ENCODE data around the gene KIF26B. TPM values are rescaled to one million over a fixed set of nuclear protein-coding genes. Genes with fewer than 3 reads are reported as not detected.
"Not testable (repeated sequence)": the region's sequence is repeated elsewhere in the genome, so short reads cannot be mapped to it uniquely, and the experiment has no call there.

KIF26B gene
- total RNA-seq, 2 donors from 2014 or later = 0.83 to 1.3 TPM

- H3K27me3 ChIP-seq = no peaks in the 10 kb centered on the region
- no peaks in the 10 kb centered on the region for H3K9me3 ChIP-seq
- no peak for TF ChIP-seq CTCF (IDR thresholded peaks at IDR 0.05)
- no peaks in the 10 kb centered on the region for H3K36me3 ChIP-seq
- H3K27ac ChIP-seq = no peak overlapping the region
- no peaks in the 10 kb centered on the region for H3K4me1 ChIP-seq
- no peak overlapping the region for H3K4me3 ChIP-seq
- no peak for DNase-seq (ENCODE audit: low spot score)
These were observed 537.5 kb downstream of the KIF26B start for GRCh38 chr1:245692318-245692717.

- TF ChIP-seq CTCF (IDR thresholded peaks at IDR 0.05) = no peak
- DNase-seq (ENCODE audit: low spot score) = no peak
- Histone ChIP-seq H3K36me3 (no peaks in the 10 kb centered on the region), H3K4me3 (no peak overlapping the region), H3K9me3 (no peaks in the 10 kb centered on the region), H3K27ac (no peak overlapping the region), H3K4me1 (no peaks in the 10 kb centered on the region), H3K27me3 (no peaks in the 10 kb centered on the region)
These were observed 538.5 kb downstream of the KIF26B start for GRCh38 chr1:245693116-245693793.

GRCh38 chr1:245693941-245694752, 539.4 kb downstream of the KIF26B start:
- Histone ChIP-seq H3K27me3 (no peaks in the 10 kb centered on the region), H3K4me1 (no peaks in the 10 kb centered on the region), H3K27ac (no peak overlapping the region), H3K4me3 (no peak overlapping the region), H3K9me3 (no peaks in the 10 kb centered on the region), H3K36me3 (no peaks in the 10 kb centered on the region)
- no peak for DNase-seq (ENCODE audit: low spot score)
- no peak for TF ChIP-seq CTCF (IDR thresholded peaks at IDR 0.05)

- no peak overlapping the region for H3K4me3 ChIP-seq
- DNase-seq (ENCODE audit: low spot score) = no peak
- TF ChIP-seq CTCF (IDR thresholded peaks at IDR 0.05) = no peak
- no peaks in the 10 kb centered on the region for H3K9me3 ChIP-seq
- H3K36me3 ChIP-seq = no peaks in the 10 kb centered on the region
- no peaks in the 10 kb centered on the region for H3K27me3 ChIP-seq
- no peak overlapping the region for H3K27ac ChIP-seq
- no peaks in the 10 kb centered on the region for H3K4me1 ChIP-seq
These were observed 540.0 kb downstream of the KIF26B start for GRCh38 chr1:245694753-245695195.

GRCh38 chr1:245695211-245695610, 540.4 kb downstream of the KIF26B start:
- no peaks in the 10 kb centered on the region for H3K4me1 ChIP-seq
- no peaks in the 10 kb centered on the region for H3K27me3 ChIP-seq
- H3K9me3 ChIP-seq = no peaks in the 10 kb centered on the region
- no peak for DNase-seq (ENCODE audit: low spot score)
- no peak for TF ChIP-seq CTCF (IDR thresholded peaks at IDR 0.05)
- H3K36me3 ChIP-seq = no peaks in the 10 kb centered on the region
- H3K27ac ChIP-seq = no peak overlapping the region
- no peak overlapping the region for H3K4me3 ChIP-seq

- H3K27me3 ChIP-seq; DNase-seq (ENCODE audit: low spot score): not testable (repeated sequence)
These were observed 540.9 kb downstream of the KIF26B start for GRCh38 chr1:245695701-245696100.

More at GRCh38 chr1:245695701-245696100, 540.9 kb downstream of the KIF26B start:
- not testable (repeated sequence) for H3K27ac ChIP-seq, H3K36me3 ChIP-seq, H3K9me3 ChIP-seq, H3K4me3 ChIP-seq, H3K4me1 ChIP-seq
